H1 (cell line): ENCODE data around the gene UFM1. TPM values are rescaled to one million over a fixed set of nuclear protein-coding genes. Genes with fewer than 3 reads are reported as not detected.
A peak's percentile ranks its signal among the peaks of the same experiment; 100 is the strongest.

ENCODE experiments used
- CTCF ChIA-PET: fragments of 300-600 bp; sonication (Branson Sonifier 250); formaldehyde crosslinking; loops from one replicate; lab custom pipeline; 2021; ENCODE audit not compliant: partially characterized antibody; lab: Charles Lee
- POLR2A ChIA-PET: fragments of 300-600 bp; sonication (Branson Sonifier 250); formaldehyde crosslinking; loops from one replicate; lab custom pipeline; 2021; ENCODE audit warnings: inconsistent platforms; ENCODE audit not compliant: partially characterized antibody; lab: Charles Lee
- DNase-seq, 2 experiments: peaks; one replicate each; pipeline versions ENCODE4 v3.0.0 to v3.0.0-alpha.2; 2010 to 2022; ENCODE audit warnings: low spot score in 2 of 2, low read depth in 1 of 2, mixed read lengths in 1 of 2
- FAIRE-seq: peaks from 2 replicates; lab custom pipeline; 2011; peaks lifted over from hg19 to GRCh38; lab: Jason Lieb, UNC
- H2AFZ ChIP-seq: 2 replicates; pipeline ENCODE4 v1.8.1; 2012; ENCODE audit warnings: low read length, inconsistent platforms
- H2AK5ac ChIP-seq: 2 replicates; pipeline ENCODE4 v1.6.1; 2013; ENCODE audit warnings: low read depth, low read length
- H2BK120ac ChIP-seq: replicated peaks from 2 replicates; pipeline ENCODE3; 2013; ENCODE audit warnings: low read depth, low read length, inconsistent platforms
- H2BK12ac ChIP-seq: 2 replicates; pipeline ENCODE4 v1.6.1; 2013; ENCODE audit warnings: low read depth, low read length
- H2BK15ac ChIP-seq: 2 replicates; pipeline ENCODE4 v1.6.1; 2013; ENCODE audit warnings: low read length
- H2BK20ac ChIP-seq: 2 replicates; pipeline ENCODE4 v1.6.1; 2013; ENCODE audit warnings: low read length
- H2BK5ac ChIP-seq: 2 replicates; pipeline ENCODE4 v1.6.1; 2013; ENCODE audit warnings: low read depth, low read length
- H3K14ac ChIP-seq: 2 replicates; pipeline ENCODE4 v1.6.1; 2013; ENCODE audit warnings: inconsistent platforms; ENCODE audit not compliant: insufficient read length
- H3K18ac ChIP-seq: 2 replicates; pipeline ENCODE4 v1.6.1; 2013; ENCODE audit warnings: low read length; ENCODE audit errors: extremely low read depth
- H3K23ac ChIP-seq: 2 replicates; pipeline ENCODE4 v1.6.1; 2013; ENCODE audit warnings: inconsistent platforms; ENCODE audit not compliant: insufficient read length
- H3K23me2 ChIP-seq: 2 replicates; pipeline ENCODE4 v1.6.1; 2013; ENCODE audit warnings: low read depth, low read length
- H3K27ac ChIP-seq: 2 replicates; pipeline ENCODE4 v1.6.1; 2011; ENCODE audit warnings: low read depth, low read length, inconsistent platforms
- H3K27me3 ChIP-seq, 4 experiments: replicated peaks in 1 of 4; 1 replicate in 1 of 4; 2 replicates in 3 of 4; pipeline versions ENCODE4 v1.6.1 to v1.8.1; 2011 to 2013; ENCODE audit warnings: low read length in 3 of 4, mild to moderate bottlenecking in 3 of 4, inconsistent platforms in 2 of 4, mixed read lengths in 2 of 4, moderate library complexity in 1 of 4; ENCODE audit not compliant: control insufficient read depth in 3 of 4, insufficient read depth in 3 of 4; ENCODE audit errors: extremely low read depth in 1 of 4
- H3K36me3 ChIP-seq, 4 experiments: 2 replicates each; pipeline versions ENCODE4 v1.6.1 to v1.8.1; 2011 to 2013; ENCODE audit warnings: mild to moderate bottlenecking in 4 of 4, low read length in 3 of 4, moderate library complexity in 2 of 4, control low read depth in 1 of 4, inconsistent platforms in 1 of 4; ENCODE audit not compliant: insufficient read depth in 4 of 4, control insufficient read depth in 2 of 4
- H3K4ac ChIP-seq: replicated peaks from 2 replicates; pipeline ENCODE3; 2013; ENCODE audit warnings: low read length, low read depth, mixed read lengths, inconsistent platforms; ENCODE audit not compliant: insufficient read length
- H3K4me1 ChIP-seq, 4 experiments: replicated peaks in 1 of 4; 1 replicate in 1 of 4; 2 replicates in 3 of 4; pipeline versions ENCODE4 v1.6.1 to v1.8.1; 2011 to 2013; ENCODE audit warnings: low read length in 3 of 4, inconsistent platforms in 2 of 4, mixed read lengths in 1 of 4; ENCODE audit not compliant: insufficient read depth in 4 of 4, control insufficient read depth in 3 of 4
- H3K4me2 ChIP-seq, 2 experiments: 2 replicates each; pipeline versions ENCODE4 v1.6.1 to v1.8.1; 2011 to 2013; ENCODE audit warnings: low read depth in 2 of 2, low read length in 2 of 2, control low read depth in 1 of 2, inconsistent platforms in 1 of 2, mild to moderate bottlenecking in 1 of 2; ENCODE audit not compliant: insufficient read depth in 1 of 2
- H3K4me3 ChIP-seq, 4 experiments: fragments of 200-600, 300-600 bp in 1 of 4; sonication (generic), shearing (Covaris generic), sonication (Bioruptor Twin) in 1 of 4; 2 replicates each; pipeline versions ENCODE4 v1.5.1 to v1.8.1; 2011 to 2016; ENCODE audit warnings: low read length in 4 of 4, low read depth in 3 of 4, control low read depth in 2 of 4, inconsistent platforms in 2 of 4, mild to moderate bottlenecking in 2 of 4, mixed read lengths in 1 of 4, moderate library complexity in 1 of 4; ENCODE audit not compliant: insufficient read depth in 2 of 4; ENCODE audit errors: extremely low read depth in 1 of 4
- H3K56ac ChIP-seq: replicated peaks from 2 replicates; pipeline ENCODE3; 2013; ENCODE audit warnings: low read depth, mild to moderate bottlenecking, mixed read lengths, low read length, inconsistent platforms; ENCODE audit not compliant: insufficient read length
- H3K79me1 ChIP-seq: 2 replicates; pipeline ENCODE4 v1.6.1; 2013; ENCODE audit warnings: low read depth, low read length, control low read depth
- H3K79me2 ChIP-seq, 2 experiments: 2 replicates each; pipeline versions ENCODE4 v1.6.1 to v1.8.1; 2012 to 2013; ENCODE audit warnings: low read length in 2 of 2, mild to moderate bottlenecking in 2 of 2, inconsistent platforms in 1 of 2; ENCODE audit not compliant: insufficient read depth in 2 of 2, control insufficient read depth in 1 of 2
- H3K9ac ChIP-seq, 4 experiments: replicated peaks in 1 of 4; 1 replicate in 1 of 4; 2 replicates in 3 of 4; pipeline versions ENCODE4 v1.6.1 to v1.8.1; 2011 to 2013; ENCODE audit warnings: low read depth in 3 of 4, low read length in 3 of 4, control low read depth in 2 of 4, mild to moderate bottlenecking in 2 of 4, moderate library complexity in 2 of 4, inconsistent platforms in 1 of 4; ENCODE audit errors: extremely low read depth in 1 of 4
- H3K9me3 ChIP-seq, 2 experiments: 2 replicates each; pipeline versions ENCODE4 v1.6.1 to v1.8.1; 2012 to 2013; ENCODE audit warnings: mild to moderate bottlenecking in 2 of 2, moderate library complexity in 2 of 2, control low read depth in 1 of 2, inconsistent platforms in 1 of 2, low read depth in 1 of 2, low read length in 1 of 2, mixed read lengths in 1 of 2; ENCODE audit not compliant: insufficient read depth in 2 of 2
- H4K20me1 ChIP-seq, 2 experiments: replicated peaks in 1 of 2; 2 replicates each; pipeline versions ENCODE3 to v1.8.1; 2011 to 2013; ENCODE audit warnings: inconsistent platforms in 2 of 2, low read length in 2 of 2, mild to moderate bottlenecking in 1 of 2; ENCODE audit not compliant: insufficient read depth in 2 of 2, control insufficient read depth in 1 of 2
- H4K5ac ChIP-seq: 2 replicates; pipeline ENCODE4 v1.6.1; 2013; ENCODE audit warnings: low read length, low read depth, mixed read lengths, inconsistent platforms; ENCODE audit not compliant: insufficient read length
- H4K8ac ChIP-seq: 2 replicates; pipeline ENCODE4 v1.8.0; 2013; ENCODE audit warnings: mild to moderate bottlenecking, moderate library complexity, low read length, inconsistent platforms; ENCODE audit not compliant: insufficient read depth; ENCODE audit errors: extremely low read depth
- H4K91ac ChIP-seq: replicated peaks from 2 replicates; pipeline ENCODE3; 2013; ENCODE audit warnings: low read length, mixed read lengths, inconsistent platforms; ENCODE audit not compliant: insufficient read length
- CBX8 ChIP-seq: fragments of 300-800, 300-1000 bp; sonication (generic); IDR thresholded peaks from 2 replicates; pipeline ENCODE4 v1.7.1; 2016; ENCODE audit warnings: low read depth, low read length, borderline replicate concordance
- CEBPB ChIP-seq: IDR thresholded peaks from 2 replicates; pipeline ENCODE4 v1.6.1; 2012; ENCODE audit warnings: low read depth, low read length
- CHD1 ChIP-seq: IDR thresholded peaks from 2 replicates; pipeline ENCODE4 v1.6.1; 2012; ENCODE audit warnings: low read depth, low read length, improper control_type of control experiment
- EZH2 ChIP-seq: fragments of 200-600 bp; sonication (generic); IDR thresholded peaks from 2 replicates; pipeline ENCODE4 v1.7.1; 2012; ENCODE audit warnings: low read depth, mild to moderate bottlenecking, moderate library complexity, low read length, inconsistent platforms; ENCODE audit not compliant: severe bottlenecking
- KDM5A ChIP-seq: fragments of 200-600 bp; IDR thresholded peaks from 2 replicates; pipeline ENCODE4 v1.7.1; 2012; ENCODE audit warnings: mild to moderate bottlenecking, low read length, inconsistent platforms, mixed read lengths
- RNF2 ChIP-seq: fragments of 200-900, 300-1000 bp; sonication (generic); IDR thresholded peaks from 2 replicates; pipeline ENCODE4 v1.7.1; 2016; ENCODE audit warnings: borderline replicate concordance, low read depth, mild to moderate bottlenecking, antibody characterized with exemption, low read length; ENCODE audit not compliant: poor library complexity, severe bottlenecking; ENCODE audit errors: missing control alignments
- SIX5 ChIP-seq: IDR thresholded peaks from 2 replicates; pipeline ENCODE4 v1.6.1; 2011; ENCODE audit warnings: mild to moderate bottlenecking, low read depth, low read length
- SP4 ChIP-seq: IDR thresholded peaks from 2 replicates; pipeline ENCODE4 v1.6.1; 2012; ENCODE audit warnings: low read length, inconsistent platforms
- TAF1 ChIP-seq: IDR thresholded peaks from 2 replicates; pipeline ENCODE4 v1.6.1; 2011; ENCODE audit warnings: mild to moderate bottlenecking, low read depth, low read length
- TEAD4 ChIP-seq: IDR thresholded peaks from 2 replicates; pipeline ENCODE4 v1.6.1; 2012; ENCODE audit warnings: low read depth, low read length, inconsistent platforms, mixed read lengths
- WGBS, 2 experiments: shearing (Covaris generic) in 1 of 2; methylation state at CpG; one replicate each; pipeline versions ENCODE4 v1.1.6 to v1.1.7; 2013 to 2015; ENCODE audit warnings: low lambda C conversion rate in 2 of 2, mixed read lengths in 2 of 2, inconsistent platforms in 1 of 2, low coverage in 1 of 2, missing lambda C conversion rate in 1 of 2; ENCODE audit not compliant: insufficient replicate concordance in 2 of 2, insufficient coverage in 1 of 2, insufficient read length in 1 of 2; ENCODE audit errors: extremely low coverage in 1 of 2, missing lambda C conversion rate in 1 of 2; 5-methylcytosine and 5-hydroxymethylcytosine counted together
- polyA plus RNA-seq, 7 experiments: library from polyadenylated mRNA; depleted of rRNA in 3 of 7; stranded (reverse) in 5 of 7; unstranded in 2 of 7; fragments of >200 nt in 5 of 7; fragments of 200-250 nt in 2 of 7; gene quantifications; 1 replicate in 5 of 7; 2 replicates in 1 of 7; 4 replicates in 1 of 7; pipeline versions ENCODE4 v1.2.1 to v1.2.3, GENCODE V29; 2011 to 2013; ENCODE audit warnings: missing spikeins in 2 of 7, mixed read lengths in 2 of 7
- total RNA-seq: library from RNA; stranded (reverse); fragmentation: NEBNext Ultra II Directional; extraction: Animal tissue kit (Norgen Biotek cat#: 25700); gene quantifications from 2 replicates; pipeline ENCODE4 v1.2.1, GENCODE V29; 2021
- TF ChIP-seq, protein P1 (sequence below): IDR thresholded peaks from 2 replicates; pipeline ENCODE4 v1.6.1; 2012; ENCODE audit warnings: inconsistent platforms

The UFM1 gene
- total and polyA plus RNA-seq, 2 of the 8 experiments (the other 6 are each of a cell fraction or from before 2014, with no cell fraction given), result 16.0 to 34.3 TPM

DNA sequence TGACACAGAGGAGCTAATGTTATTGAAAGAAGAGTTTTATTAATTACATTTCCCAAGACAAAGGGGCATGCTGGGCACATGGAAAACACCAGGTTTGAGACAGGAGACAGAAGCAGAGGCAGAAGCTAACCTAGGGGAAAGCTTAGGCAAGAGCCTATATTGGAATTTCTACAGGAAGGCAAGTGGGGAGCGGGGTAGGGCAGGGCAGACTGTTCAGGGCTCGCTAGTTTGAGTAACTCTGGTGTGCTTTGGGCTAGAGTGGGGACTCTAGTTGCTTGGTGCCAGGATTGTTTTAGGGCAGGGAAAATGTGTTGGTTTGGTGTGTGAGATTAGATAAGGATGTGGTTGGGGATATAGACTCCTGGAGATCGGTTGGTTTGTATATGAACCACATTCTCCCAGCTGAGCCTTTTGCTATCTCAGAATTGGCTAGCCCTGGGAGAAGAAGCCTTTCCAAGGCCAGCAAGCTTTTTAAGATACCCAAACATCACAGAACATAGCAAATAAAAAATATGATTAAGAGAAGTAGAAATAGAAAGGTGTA, 8.4 kb upstream of the UFM1 start:
- Histone ChIP-seq H3K18ac (no peak overlapping the region), H2BK5ac (no peak overlapping the region), H4K8ac (no peak overlapping the region), H2AFZ (peak overlapping the region; percentile 79; the same call in 1 of the 2 replicates), H4K91ac (no peak overlapping the region), H3K23ac (no peak overlapping the region), H3K9ac (no peak overlapping the region), H2BK12ac (peak overlapping the region; percentile 6; the same call in 1 of the 2 replicates), H3K56ac (no peak overlapping the region), H2AK5ac (no peak overlapping the region), H3K4me2 (no peak overlapping the region), H3K27ac (no peak overlapping the region), H3K4ac (no peak overlapping the region), H3K4me1 (peaks cover 0 to 4% (median 1%) of the 10 kb centered on the region in 4 experiments; a peak in 3 of 7 replicates), H3K14ac (no peak overlapping the region), H2BK20ac (no peak overlapping the region), H3K79me1 (no peaks in the 10 kb centered on the region), H3K36me3 (no peaks in the 10 kb centered on the region), H2BK120ac (peak overlapping the region; percentile 36), H3K23me2 (no peaks in the 10 kb centered on the region; the same call in 1 of the 2 replicates), H3K79me2 (no peaks in the 10 kb centered on the region), H3K4me3 (no peak overlapping the region), H4K20me1 (no peaks in the 10 kb centered on the region), H4K5ac (no peak overlapping the region), H2BK15ac (no peak overlapping the region), H3K27me3 (no peaks in the 10 kb centered on the region), H3K9me3 (no peaks in the 10 kb centered on the region)
- FAIRE-seq (no peak), DNase-seq (no peak)
- no peak for TF ChIP-seq SIX5
- no peak for TF ChIP-seq TEAD4
- TF ChIP-seq CBX8, result no peak
- no peak for TF ChIP-seq KDM5A
- no peak for TF ChIP-seq SP4
- no peak for TF ChIP-seq CEBPB
- no peak for TF ChIP-seq TAF1
- TF ChIP-seq, protein P1, sequence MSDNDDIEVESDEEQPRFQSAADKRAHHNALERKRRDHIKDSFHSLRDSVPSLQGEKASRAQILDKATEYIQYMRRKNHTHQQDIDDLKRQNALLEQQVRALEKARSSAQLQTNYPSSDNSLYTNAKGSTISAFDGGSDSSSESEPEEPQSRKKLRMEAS, result no peak
- TF ChIP-seq RNF2, result no peak
- TF ChIP-seq CHD1, result no peak
- TF ChIP-seq EZH2, result no peak
- POLR2A ChIA-PET, result interaction anchor here (0.9 kb wide), 1 partner anchor 10 kb away, joined by 3 read pairs; no protein-coding TSS in a partner anchor
- 95% methylated on average over 3 of the region's 3 CpGs; no CpG with 5 or more reads in 1 of the 2 experiments for WGBS, 2 experiments
- CTCF ChIA-PET, result interaction anchor here (0.9 to 1.4 kb wide), 3 partner anchors 8 to 32 kb away, joined by 3 to 4 read pairs (median 3); no protein-coding TSS in a partner anchor
